ENCODE results near the gene PBX4.

DNA sequence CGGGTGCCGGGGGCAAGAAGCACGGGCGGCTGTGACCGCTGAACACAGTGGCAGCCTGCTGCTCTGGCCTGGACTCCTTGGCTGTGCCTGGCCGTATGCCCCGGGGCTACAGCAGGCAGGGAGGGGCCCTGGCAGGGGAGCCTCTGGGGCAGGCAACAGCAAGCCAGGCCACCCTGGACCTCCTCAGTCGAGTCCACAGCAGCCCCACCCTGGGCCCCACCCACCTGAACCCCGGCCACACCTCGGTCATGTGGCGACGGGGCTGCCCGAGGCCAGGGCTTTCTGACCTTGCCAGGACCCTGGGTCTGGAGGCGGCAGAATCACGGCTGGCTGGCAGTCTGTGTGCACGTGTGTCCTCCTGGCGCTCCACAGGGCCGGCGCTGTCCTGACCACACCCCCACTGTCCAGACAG lies 71.7 kb downstream of the PBX4 start:
- TF ChIP-seq POLR2A (IDR thresholded peaks at IDR 0.05) (no peak), POLR2AphosphoS5 (IDR thresholded peaks at IDR 0.05) (no peak), EP300 (IDR thresholded peaks at IDR 0.05) (no peak)
- TF ChIP-seq, protein P1, sequence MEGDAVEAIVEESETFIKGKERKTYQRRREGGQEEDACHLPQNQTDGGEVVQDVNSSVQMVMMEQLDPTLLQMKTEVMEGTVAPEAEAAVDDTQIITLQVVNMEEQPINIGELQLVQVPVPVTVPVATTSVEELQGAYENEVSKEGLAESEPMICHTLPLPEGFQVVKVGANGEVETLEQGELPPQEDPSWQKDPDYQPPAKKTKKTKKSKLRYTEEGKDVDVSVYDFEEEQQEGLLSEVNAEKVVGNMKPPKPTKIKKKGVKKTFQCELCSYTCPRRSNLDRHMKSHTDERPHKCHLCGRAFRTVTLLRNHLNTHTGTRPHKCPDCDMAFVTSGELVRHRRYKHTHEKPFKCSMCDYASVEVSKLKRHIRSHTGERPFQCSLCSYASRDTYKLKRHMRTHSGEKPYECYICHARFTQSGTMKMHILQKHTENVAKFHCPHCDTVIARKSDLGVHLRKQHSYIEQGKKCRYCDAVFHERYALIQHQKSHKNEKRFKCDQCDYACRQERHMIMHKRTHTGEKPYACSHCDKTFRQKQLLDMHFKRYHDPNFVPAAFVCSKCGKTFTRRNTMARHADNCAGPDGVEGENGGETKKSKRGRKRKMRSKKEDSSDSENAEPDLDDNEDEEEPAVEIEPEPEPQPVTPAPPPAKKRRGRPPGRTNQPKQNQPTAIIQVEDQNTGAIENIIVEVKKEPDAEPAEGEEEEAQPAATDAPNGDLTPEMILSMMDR (IDR thresholded peaks at IDR 0.05): no peak
